Uterus (tissue), 2 donors: ENCODE measurements around the gene GRIK4.

Source experiments
- CTCF ChIP-seq, 4 experiments: fragments of 200-600 bp in 2 of 4; fragments of 450-650 bp in 2 of 4; sonication (generic) in 2 of 4; IDR thresholded peaks; one replicate each; pipeline ENCODE4 v1.5.1; 2016 to 2019; ENCODE audit warnings: antibody characterized with exemption in 4 of 4, mild to moderate bottlenecking in 2 of 4, moderate library complexity in 1 of 4
- POLR2A ChIP-seq, 2 donors: fragments of 450-650 bp; IDR thresholded peaks; one replicate each; pipeline ENCODE4 v1.6.1; 2016; ENCODE audit warnings: antibody characterized with exemption in 2 of 2, mild to moderate bottlenecking in 1 of 2, moderate library complexity in 1 of 2

- TF ChIP-seq POLR2A (IDR thresholded peaks at IDR 0.05) (no peak), CTCF (IDR thresholded peaks at IDR 0.05) (no peak)
Measured at GRCh38 chr11:120465921-120466534, 45.5 kb upstream of the GRIK4 start.
